Stomach (tissue), 9 donors: Measurements from ENCODE around the gene BCAS3. TPM values are rescaled to one million over a fixed set of nuclear protein-coding genes. Genes with fewer than 3 reads are reported as not detected.
A peak's percentile ranks its signal among the peaks of the same experiment; 100 is the strongest.

Experiments
- DNase-seq, 2 donors: peaks; one replicate each; pipeline versions ENCODE4 v3.0.0 to v3.0.0-alpha.2; 2013 to 2019
- H3K27ac ChIP-seq, 5 donors: fragments of 200-600 bp in 4 of 5; sonication (generic) in 4 of 5; one replicate each; pipeline ENCODE4 v1.5.1; 2013 to 2019; ENCODE audit warnings: mild to moderate bottlenecking in 1 of 5, moderate library complexity in 1 of 5
- H3K27me3 ChIP-seq, 3 donors: fragments of 200-600 bp; sonication (generic); one replicate each; pipeline ENCODE4 v1.5.1; 2017 to 2019; ENCODE audit warnings: mixed run types in 1 of 3
- H3K36me3 ChIP-seq, 4 donors: fragments of 200-600 bp; sonication (generic); 1 replicate in 3 of 4; 2 replicates in 1 of 4; pipeline ENCODE4 v1.5.1; 2016 to 2019
- H3K4me1 ChIP-seq, 4 donors: fragments of 200-600 bp; sonication (generic); one replicate each; pipeline ENCODE4 v1.5.1; 2016 to 2019
- H3K4me3 ChIP-seq, 4 donors: fragments of 200-600 bp; sonication (generic) in 3 of 4; one replicate each; pipeline ENCODE4 v1.5.1; 2016 to 2019; ENCODE audit warnings: mild to moderate bottlenecking in 1 of 4
- H3K9me3 ChIP-seq, 4 donors: fragments of 200-600 bp; sonication (generic); one replicate each; pipeline ENCODE4 v1.5.1; 2016 to 2019
- CTCF ChIP-seq, 7 experiments: fragments of 450-650 bp in 4 of 7; fragments of 200-600 bp in 3 of 7; sonication (generic) in 3 of 7; IDR thresholded peaks; one replicate each; pipeline ENCODE4 v1.5.1; 2016 to 2019; ENCODE audit warnings: antibody characterized with exemption in 7 of 7, control low read depth in 2 of 7, mild to moderate bottlenecking in 1 of 7
- EP300 ChIP-seq: sonication (generic); formaldehyde crosslinking; IDR thresholded peaks from one replicate; pipeline ENCODE4 v1.6.1; 2017; ENCODE audit warnings: antibody characterized with exemption
- POLR2A ChIP-seq, 4 donors: fragments of 450-650 bp; IDR thresholded peaks; one replicate each; pipeline ENCODE4 v1.6.1; 2016; ENCODE audit warnings: antibody characterized with exemption in 4 of 4, control low read depth in 2 of 4, mild to moderate bottlenecking in 1 of 4, moderate library complexity in 1 of 4
- POLR2AphosphoS5 ChIP-seq, 3 donors: sonication (generic); formaldehyde crosslinking; IDR thresholded peaks; one replicate each; pipeline ENCODE4 v1.6.1; 2016; ENCODE audit warnings: antibody characterized with exemption in 3 of 3
- WGBS, 5 donors: extraction: QIAGEN DNeasy Blood & Tissue Kit in 3 of 5; methylation state at CpG; one replicate each; pipeline versions ENCODE4 v1.1.5 to v1.1.7; 2013 to 2018; 5-methylcytosine and 5-hydroxymethylcytosine counted together
- intact Hi-C: fragments of 100-400 bp; cut with DNase I; formaldehyde crosslinking; loops from one replicate; pipeline ENCODE4 v1.15.1; 2023; ENCODE audit warnings: low total_unique reads
- polyA plus RNA-seq, 3 donors: library from polyadenylated mRNA; stranded (reverse); fragments of 200-250 nt; gene quantifications; one replicate each; pipeline ENCODE4 v1.2.3, GENCODE V29; 2013
- total RNA-seq, 5 donors: library from RNA; depleted of rRNA; stranded (reverse); fragments of >200 nt; gene quantifications; one replicate each; pipeline versions ENCODE4 v1.1.0 to v1.2.3, GENCODE V29; 2014 to 2016
- donor health status: healthy with polysubstance abuse.
- donor health status: Bipolar disorder and iron deficiency.
- donor health status: healthy.

The BCAS3 gene
- total and polyA plus RNA-seq, 8 donors, result 4.9 to 150 (median 25.3) TPM

- no peaks in the 10 kb centered on the region for H3K9me3 ChIP-seq
- peak overlapping the region in 2 of 5 donors; percentile 22 to 24 for H3K27ac ChIP-seq
- no peak overlapping the region for H3K4me3 ChIP-seq
- peaks cover 5 to 37% (median 19%) of the 10 kb centered on the region in 4 donors for H3K4me1 ChIP-seq
- intact Hi-C loops, result no loop called here
- no peaks in the 10 kb centered on the region for H3K36me3 ChIP-seq
- WGBS, 5 donors, result 59 to 84% (median 78%) methylated on average over 9 of the region's 9 CpGs
- no peaks in the 10 kb centered on the region for H3K27me3 ChIP-seq
- TF ChIP-seq EP300, result no peak
- TF ChIP-seq CTCF (IDR thresholded peaks at IDR 0.05), result no peak
- TF ChIP-seq POLR2A (IDR thresholded peaks at IDR 0.05), result no peak
- no peak for TF ChIP-seq POLR2AphosphoS5 (IDR thresholded peaks at IDR 0.05)
- DNase-seq, result no peak
These were observed 608.8 kb downstream of the BCAS3 start for GRCh38 chr17:61286449-61286848.

GRCh38 chr17:61289408-61290385 is 612.0 kb downstream of the BCAS3 start:
- H3K36me3 ChIP-seq, result no peaks in the 10 kb centered on the region
- peak overlapping the region in 3 of 5 donors; percentile 16 to 28 (median 19) for H3K27ac ChIP-seq
- H3K27me3 ChIP-seq, result no peaks in the 10 kb centered on the region
- peaks cover 5 to 44% (median 26%) of the 10 kb centered on the region in 4 donors for H3K4me1 ChIP-seq
- intact Hi-C loops, result no loop called here
- DNase-seq, result peak in 1 of 2 donors; percentile 60
- no peak overlapping the region for H3K4me3 ChIP-seq
- no peaks in the 10 kb centered on the region for H3K9me3 ChIP-seq
- TF ChIP-seq CTCF (IDR thresholded peaks at IDR 0.05) (no peak), EP300 (no peak), POLR2AphosphoS5 (IDR thresholded peaks at IDR 0.05) (no peak), POLR2A (IDR thresholded peaks at IDR 0.05) (no peak)
- 57 to 72% (median 68%) methylated on average over 10 of the region's 10 CpGs for WGBS, 5 donors

- no peak overlapping the region for H3K4me3 ChIP-seq
- intact Hi-C loops, result no loop called here
- 52 to 71% (median 64%) methylated on average over 10 of the region's 10 CpGs for WGBS, 5 donors
- TF ChIP-seq POLR2AphosphoS5 (IDR thresholded peaks at IDR 0.05) (peak in 1 of 3 donors; percentile 7), CTCF (IDR thresholded peaks at IDR 0.05) (no peak), POLR2A (IDR thresholded peaks at IDR 0.05) (no peak), EP300 (no peak)
- no peaks in the 10 kb centered on the region for H3K36me3 ChIP-seq
- peak in 1 of 2 donors; percentile 54 for DNase-seq
- peaks cover 0 to 33% (median 18%) of the 10 kb centered on the region in 4 donors for H3K4me1 ChIP-seq
- H3K9me3 ChIP-seq, result no peaks in the 10 kb centered on the region
- H3K27me3 ChIP-seq, result no peaks in the 10 kb centered on the region
- H3K27ac ChIP-seq, result peak overlapping the region in 4 of 5 donors; percentile 4 to 60 (median 34)
These were observed 614.0 kb downstream of the BCAS3 start for GRCh38 chr17:61291451-61292285.

GRCh38 chr17:61294286-61294685 is 616.6 kb downstream of the BCAS3 start:
- DNase-seq, result no peak
- no peaks in the 10 kb centered on the region for H3K27me3 ChIP-seq
- intact Hi-C loops, result no loop called here
- TF ChIP-seq POLR2AphosphoS5 (IDR thresholded peaks at IDR 0.05), result no peak
- no peak for TF ChIP-seq EP300
- TF ChIP-seq POLR2A (IDR thresholded peaks at IDR 0.05), result no peak
- TF ChIP-seq CTCF (IDR thresholded peaks at IDR 0.05), result no peak
- 72 to 90% (median 88%) methylated on average over 2 of the region's 2 CpGs for WGBS, 5 donors
- peak overlapping the region in 1 of 5 donors; percentile 57 for H3K27ac ChIP-seq
- H3K4me1 ChIP-seq, result peaks cover 0 to 29% (median 15%) of the 10 kb centered on the region in 4 donors
- H3K9me3 ChIP-seq, result no peaks in the 10 kb centered on the region
- H3K4me3 ChIP-seq, result no peak overlapping the region
- H3K36me3 ChIP-seq, result no peaks in the 10 kb centered on the region
